Measurements from ENCODE around the gene PCDHA4. TPM values are rescaled to one million over a fixed set of nuclear protein-coding genes. Genes with fewer than 3 reads are reported as not detected.

The PCDHA4 gene
- total and polyA plus RNA-seq, 8 donors, result 0.08 to 2.6 (median 1.1) TPM; not detected in 2

DNA sequence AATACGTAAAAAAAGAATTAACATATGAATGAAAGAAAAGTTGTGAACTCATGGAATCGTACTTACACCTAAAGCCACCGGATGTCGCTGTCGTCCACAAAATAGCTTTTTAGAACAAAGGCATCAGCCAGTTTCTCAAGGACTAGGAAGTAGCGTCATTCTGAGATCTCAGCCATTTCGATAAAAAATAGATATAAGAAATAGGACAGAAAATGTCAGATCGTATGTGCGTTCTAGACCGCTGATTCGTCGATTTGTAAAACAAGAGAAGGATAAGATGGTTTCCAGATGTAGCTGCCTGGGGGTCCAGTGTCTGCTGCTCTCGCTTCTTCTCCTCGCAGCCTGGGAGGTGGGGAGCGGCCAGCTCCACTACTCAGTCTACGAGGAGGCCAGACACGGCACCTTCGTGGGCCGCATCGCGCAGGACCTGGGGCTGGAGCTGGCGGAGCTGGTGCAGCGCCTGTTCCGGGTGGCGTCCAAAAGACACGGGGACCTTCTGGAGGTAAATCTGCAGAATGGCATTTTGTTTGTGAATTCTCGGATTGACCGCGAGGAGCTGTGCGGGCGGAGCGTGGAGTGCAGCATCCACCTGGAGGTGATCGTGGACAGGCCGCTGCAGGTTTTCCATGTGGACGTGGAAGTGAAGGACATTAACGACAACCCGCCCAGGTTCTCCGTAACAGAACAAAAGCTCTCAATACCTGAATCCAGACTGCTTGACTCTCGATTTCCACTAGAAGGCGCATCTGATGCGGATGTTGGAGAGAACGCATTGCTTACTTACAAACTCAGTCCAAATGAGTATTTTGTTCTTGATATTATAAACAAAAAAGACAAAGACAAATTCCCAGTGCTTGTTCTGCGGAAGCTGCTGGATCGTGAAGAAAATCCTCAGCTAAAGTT is 49.2 kb downstream of the PCDHA4 start, which contains the start of gene PCDHA10:
Gene PCDHA10, plus strand, starts transcription at position 126 of the 903 bp plus-strand sequence. Its CDS starts 152 bp downstream, at position 278.
- H3K27me3 ChIP-seq, result peaks cover 0 to 52% (median 0%) of the 10 kb centered on the region in 3 donors
- peak within 1 kb of the TSS in 2 of 4 donors; percentile 1 to 18 for H3K4me3 ChIP-seq
- H3K27ac ChIP-seq, result no peak within 1 kb of the TSS
- H3K9me3 ChIP-seq, result peaks cover 9 to 61% (median 52%) of the 10 kb centered on the region in 4 donors
- 23 to 31% (median 24%) methylated on average over 36 to 44 of the region's 44 CpGs; no CpG with 5 or more reads in 1 of the 5 donors for whole genome bisulfite sequencing, 5 donors
- H3K36me3 ChIP-seq, result no peaks in the 10 kb centered on the region
- H3K4me1 ChIP-seq, result no peaks in the 10 kb centered on the region
- no peak for TF ChIP-seq CTCF (IDR thresholded peaks at IDR 0.05)
- no peak for TF ChIP-seq POLR2A (IDR thresholded peaks at IDR 0.05)
- TF ChIP-seq EP300 (IDR thresholded peaks at IDR 0.05), result no peak
- TF ChIP-seq POLR2AphosphoS5 (IDR thresholded peaks at IDR 0.05), result no peak
- peak in 1 of 2 donors; percentile 14 for DNase-seq
- intact Hi-C loops (cut with DNase I; ENCODE audit: low total_unique reads), result no loop called here

DNA sequence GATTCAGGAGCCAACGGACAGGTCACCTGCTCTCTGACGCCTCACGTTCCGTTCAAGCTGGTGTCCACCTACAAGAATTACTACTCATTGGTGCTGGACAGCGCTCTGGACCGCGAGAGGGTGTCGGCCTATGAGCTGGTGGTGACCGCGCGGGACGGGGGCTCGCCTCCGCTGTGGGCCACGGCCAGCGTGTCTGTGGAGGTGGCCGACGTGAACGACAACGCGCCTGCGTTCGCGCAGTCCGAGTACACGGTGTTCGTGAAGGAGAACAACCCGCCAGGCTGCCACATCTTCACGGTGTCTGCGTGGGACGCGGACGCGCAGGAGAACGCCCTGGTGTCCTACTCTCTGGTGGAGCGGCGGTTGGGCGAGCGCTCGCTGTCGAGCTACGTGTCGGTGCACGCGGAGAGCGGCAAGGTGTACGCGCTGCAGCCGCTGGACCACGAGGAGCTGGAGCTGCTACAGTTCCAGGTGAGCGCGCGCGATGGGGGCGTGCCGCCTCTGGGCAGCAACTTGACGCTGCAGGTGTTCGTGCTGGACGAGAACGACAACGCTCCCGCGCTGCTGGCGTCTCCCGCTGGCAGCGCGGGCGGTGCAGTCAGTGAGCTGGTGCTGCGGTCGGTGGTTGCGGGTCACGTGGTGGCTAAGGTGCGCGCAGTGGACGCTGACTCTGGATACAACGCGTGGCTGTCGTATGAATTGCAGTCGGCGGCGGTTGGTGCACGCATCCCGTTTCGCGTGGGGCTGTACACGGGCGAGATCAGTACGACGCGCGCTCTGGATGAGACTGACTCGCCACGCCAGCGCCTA is 50.5 kb downstream of the PCDHA4 start:
- no peak overlapping the region for H3K4me3 ChIP-seq
- H3K27ac ChIP-seq, result no peak overlapping the region
- peaks cover 0 to 60% (median 4%) of the 10 kb centered on the region in 3 donors for H3K27me3 ChIP-seq
- no peaks in the 10 kb centered on the region for H3K4me1 ChIP-seq
- DNase-seq, result no peak
- no peaks in the 10 kb centered on the region for H3K36me3 ChIP-seq
- 56 to 63% (median 60%) methylated on average over 64 to 94 of the region's 94 CpGs; no CpG with 5 or more reads in 1 of the 5 donors for WGBS, 5 donors
- TF ChIP-seq EP300 (IDR thresholded peaks at IDR 0.05), result no peak
- no peak for TF ChIP-seq POLR2AphosphoS5 (IDR thresholded peaks at IDR 0.05)
- TF ChIP-seq POLR2A (IDR thresholded peaks at IDR 0.05), result no peak
- no peak for TF ChIP-seq CTCF (IDR thresholded peaks at IDR 0.05)
- intact Hi-C loops (cut with DNase I; ENCODE audit: low total_unique reads), result no loop called here
- H3K9me3 ChIP-seq, result peaks cover 16 to 72% (median 62%) of the 10 kb centered on the region in 4 donors

- no peak overlapping the region for H3K27ac ChIP-seq
- H3K36me3 ChIP-seq, result no peaks in the 10 kb centered on the region
- no peaks in the 10 kb centered on the region for H3K4me1 ChIP-seq
- no peak for DNase-seq
- intact Hi-C loops (cut with DNase I; ENCODE audit: low total_unique reads), result no loop called here
- H3K27me3 ChIP-seq, result peaks cover 0 to 60% (median 4%) of the 10 kb centered on the region in 3 donors
- H3K9me3 ChIP-seq, result peaks cover 21 to 72% (median 64%) of the 10 kb centered on the region in 4 donors
- WGBS, 5 donors, result 58 to 74% (median 65%) methylated on average over 11 to 22 of the region's 22 CpGs; no CpG with 5 or more reads in 2 of the 5 donors
- no peak for TF ChIP-seq POLR2AphosphoS5 (IDR thresholded peaks at IDR 0.05)
- TF ChIP-seq POLR2A (IDR thresholded peaks at IDR 0.05), result no peak
- H3K4me3 ChIP-seq, result no peak overlapping the region
These were observed 51.0 kb downstream of the PCDHA4 start for GRCh38 chr5:140857987-140858240.

- peaks cover 0 to 35% (median 4%) of the 10 kb centered on the region in 3 donors for H3K27me3 ChIP-seq
- H3K36me3 ChIP-seq, result no peaks in the 10 kb centered on the region
- no peak for DNase-seq
- TF ChIP-seq POLR2AphosphoS5 (IDR thresholded peaks at IDR 0.05) (no peak), CTCF (IDR thresholded peaks at IDR 0.05) (no peak), EP300 (IDR thresholded peaks at IDR 0.05) (no peak)
- intact Hi-C loops (cut with DNase I; ENCODE audit: low total_unique reads), result no loop called here
- no peak overlapping the region for H3K4me3 ChIP-seq
- peaks cover 19 to 52% (median 39%) of the 10 kb centered on the region in 4 donors for H3K9me3 ChIP-seq
- WGBS, 5 donors, result 44 to 53% (median 47%) methylated on average over 64 to 76 of the region's 76 CpGs
- no peaks in the 10 kb centered on the region for H3K4me1 ChIP-seq
- no peak overlapping the region for H3K27ac ChIP-seq
These were observed 55.8 kb downstream of the PCDHA4 start for GRCh38 chr5:140862441-140863295.

Other genes with a start within 250 kb of the PCDHA4 start
- 10 to 100 TPM in 3 of 5 donors, 1 to 10 TPM in 1, not detected in 1; 1.8 to 26.8 (median 22.9) TPM for gene SRA1, start 249.6 kb upstream of the PCDHA4 start, total RNA-seq
- 10 to 100 TPM; 37.7 to 51.0 (median 39.7) TPM for gene SRA1, start 249.6 kb upstream of the PCDHA4 start, polyA plus RNA-seq
- gene APBB3, start 242.5 kb upstream of the PCDHA4 start, total RNA-seq, result 10 to 100 TPM in 3 of 5 donors, 1 to 10 TPM in 2; 5.4 to 40.8 (median 22.4) TPM
- 10 to 100 TPM in 2 of 3 donors, 1 to 10 TPM in 1; 9.8 to 29.8 (median 11.0) TPM for gene APBB3, start 242.5 kb upstream of the PCDHA4 start, polyA plus RNA-seq
- 10 to 100 TPM; 11.4 to 62.0 (median 43.0) TPM for gene SLC35A4, start 242.2 kb upstream of the PCDHA4 start, total RNA-seq
- 10 to 100 TPM; 30.4 to 47.7 (median 41.7) TPM for gene SLC35A4, start 242.2 kb upstream of the PCDHA4 start, polyA plus RNA-seq
- gene CD14, start 173.9 kb upstream of the PCDHA4 start, total RNA-seq, result 10 to 100 TPM in 4 of 5 donors, 1 to 10 TPM in 1; 8.5 to 99.8 (median 23.9) TPM
- 10 to 100 TPM; 17.0 to 45.6 (median 35.0) TPM for gene CD14, start 173.9 kb upstream of the PCDHA4 start, polyA plus RNA-seq
- gene TMCO6, start 167.6 kb upstream of the PCDHA4 start, total RNA-seq, result 10 to 100 TPM in 2 of 5 donors, 1 to 10 TPM in 3; 4.0 to 40.8 (median 7.0) TPM
- gene TMCO6, start 167.6 kb upstream of the PCDHA4 start, polyA plus RNA-seq, result 10 to 100 TPM in 1 of 3 donors, 1 to 10 TPM in 2; 6.8 to 15.5 (median 7.9) TPM
- 100 to 1,000 TPM in 1 of 5 donors, 10 to 100 TPM in 4; 28.6 to 171 (median 42.3) TPM for gene NDUFA2, start 159.4 kb upstream of the PCDHA4 start, total RNA-seq
- 100 to 1,000 TPM; 266 to 271 (median 271) TPM for gene NDUFA2, start 159.4 kb upstream of the PCDHA4 start, polyA plus RNA-seq
- 100 to 1,000 TPM in 1 of 5 donors, 10 to 100 TPM in 4; 69.4 to 155 (median 73.3) TPM for gene IK, start 159.2 kb upstream of the PCDHA4 start, total RNA-seq
- gene IK, start 159.2 kb upstream of the PCDHA4 start, polyA plus RNA-seq, result 10 to 100 TPM; 53.1 to 68.7 (median 61.4) TPM
- 10 to 100 TPM; 20.7 to 51.0 (median 31.0) TPM for gene WDR55, start 142.2 kb upstream of the PCDHA4 start, total RNA-seq
- gene WDR55, start 142.2 kb upstream of the PCDHA4 start, polyA plus RNA-seq, result 10 to 100 TPM; 13.8 to 19.6 (median 17.8) TPM
- 1 to 10 TPM in 2 of 5 donors, not detected in 3; 1.4 to 6.4 TPM for gene DND1, start 133.5 kb upstream of the PCDHA4 start, total RNA-seq
- gene DND1, start 133.5 kb upstream of the PCDHA4 start, polyA plus RNA-seq, result 1 to 10 TPM in 1 of 3 donors, under 1 TPM in 1, not detected in 1; 0.50 to 1.5 TPM
- gene HARS1, start 115.7 kb upstream of the PCDHA4 start, total RNA-seq, result 100 to 1,000 TPM in 1 of 5 donors, 10 to 100 TPM in 4; 22.9 to 117 (median 50.3) TPM
- gene HARS1, start 115.7 kb upstream of the PCDHA4 start, polyA plus RNA-seq, result 10 to 100 TPM; 46.1 to 53.4 (median 51.3) TPM
- gene HARS2, start 115.6 kb upstream of the PCDHA4 start, total RNA-seq, result 100 to 1,000 TPM in 1 of 5 donors, 10 to 100 TPM in 4; 37.5 to 155 (median 58.5) TPM
- gene HARS2, start 115.6 kb upstream of the PCDHA4 start, polyA plus RNA-seq, result 10 to 100 TPM; 13.1 to 17.9 (median 17.4) TPM
- 100 to 1,000 TPM in 1 of 5 donors, 10 to 100 TPM in 4; 30.7 to 143 (median 44.8) TPM for gene ZMAT2, start 106.6 kb upstream of the PCDHA4 start, total RNA-seq
- 10 to 100 TPM; 48.9 to 90.6 (median 58.2) TPM for gene ZMAT2, start 106.6 kb upstream of the PCDHA4 start, polyA plus RNA-seq
- under 1 TPM in 1 of 5 donors, not detected in 4; 0.37 TPM for gene PCDHA1, start 20.9 kb upstream of the PCDHA4 start, total RNA-seq
- not detected for gene PCDHA1, start 20.9 kb upstream of the PCDHA4 start, polyA plus RNA-seq
- 1 to 10 TPM in 1 of 5 donors, under 1 TPM in 1, not detected in 3; 0.55 to 1.7 TPM for gene PCDHA2, start 12.2 kb upstream of the PCDHA4 start, total RNA-seq
- gene PCDHA2, start 12.2 kb upstream of the PCDHA4 start, polyA plus RNA-seq, result not detected
- gene PCDHA3, start 6.0 kb upstream of the PCDHA4 start, total RNA-seq, result 1 to 10 TPM in 1 of 5 donors, under 1 TPM in 2, not detected in 2; under 0.01 to 1.2 (median 0.55) TPM
- under 1 TPM in 2 of 3 donors, not detected in 1; 0.06 to 0.08 TPM for gene PCDHA3, start 6.0 kb upstream of the PCDHA4 start, polyA plus RNA-seq
- gene PCDHA5, start 14.5 kb downstream of the PCDHA4 start, total RNA-seq, result 10 to 100 TPM in 1 of 5 donors, not detected in 4; 21.9 TPM
- under 1 TPM in 2 of 3 donors, not detected in 1; 0.12 to 0.13 TPM for gene PCDHA5, start 14.5 kb downstream of the PCDHA4 start, polyA plus RNA-seq
- 1 to 10 TPM in 1 of 5 donors, under 1 TPM in 2, not detected in 2; 0.14 to 1.2 (median 0.18) TPM for gene PCDHA6, start 20.9 kb downstream of the PCDHA4 start, total RNA-seq
- gene PCDHA6, start 20.9 kb downstream of the PCDHA4 start, polyA plus RNA-seq, result under 1 TPM in 2 of 3 donors, not detected in 1; 0.06 to 0.31 TPM
- gene PCDHA7, start 27.2 kb downstream of the PCDHA4 start, total RNA-seq, result 1 to 10 TPM in 1 of 5 donors, under 1 TPM in 1, not detected in 3; 0.92 to 1.4 TPM
- gene PCDHA7, start 27.2 kb downstream of the PCDHA4 start, polyA plus RNA-seq, result under 1 TPM in 1 of 3 donors, not detected in 2; 0.18 TPM
- gene PCDHA8, start 34.1 kb downstream of the PCDHA4 start, total RNA-seq, result under 1 TPM in 2 of 5 donors, not detected in 3; 0.18 to 0.29 TPM
- gene PCDHA8, start 34.1 kb downstream of the PCDHA4 start, polyA plus RNA-seq, result not detected
- gene PCDHA9, start 41.3 kb downstream of the PCDHA4 start, total RNA-seq, result 1 to 10 TPM in 1 of 5 donors, under 1 TPM in 2, not detected in 2; 0.45 to 3.3 (median 0.73) TPM
- gene PCDHA9, start 41.3 kb downstream of the PCDHA4 start, polyA plus RNA-seq, result under 1 TPM in 1 of 3 donors, not detected in 2; 0.03 TPM
- gene PCDHA10, start 48.8 kb downstream of the PCDHA4 start, total RNA-seq, result 10 to 100 TPM in 2 of 5 donors, 1 to 10 TPM in 1, under 1 TPM in 2; under 0.01 to 26.3 (median 2.0) TPM
- gene PCDHA10, start 48.8 kb downstream of the PCDHA4 start, polyA plus RNA-seq, result under 1 TPM in 2 of 3 donors, not detected in 1; 0.03 to 0.12 TPM
- gene PCDHA11, start 61.9 kb downstream of the PCDHA4 start, total RNA-seq, result 1 to 10 TPM in 1 of 5 donors, under 1 TPM in 1, not detected in 3; 0.45 to 1.1 TPM
- gene PCDHA11, start 61.9 kb downstream of the PCDHA4 start, polyA plus RNA-seq, result under 1 TPM in 2 of 3 donors, not detected in 1; 0.03 to 0.19 TPM
- gene PCDHA12, start 68.2 kb downstream of the PCDHA4 start, total RNA-seq, result 1 to 10 TPM in 1 of 5 donors, under 1 TPM in 1, not detected in 3; 0.55 to 2.2 TPM
- under 1 TPM in 1 of 3 donors, not detected in 2; 0.05 TPM for gene PCDHA12, start 68.2 kb downstream of the PCDHA4 start, polyA plus RNA-seq
- gene PCDHA13, start 75.1 kb downstream of the PCDHA4 start, total RNA-seq, result 1 to 10 TPM in 2 of 5 donors, under 1 TPM in 2, not detected in 1; 0.14 to 4.3 (median 1.2) TPM
- gene PCDHA13, start 75.1 kb downstream of the PCDHA4 start, polyA plus RNA-seq, result under 1 TPM in 1 of 3 donors, not detected in 2; 0.61 TPM
- gene PCDHAC1, start 119.2 kb downstream of the PCDHA4 start, total RNA-seq, result under 1 TPM in 1 of 5 donors, not detected in 4; 0.55 TPM
- gene PCDHAC1, start 119.2 kb downstream of the PCDHA4 start, polyA plus RNA-seq, result under 1 TPM in 2 of 3 donors, not detected in 1; 0.03 to 0.15 TPM
- 1 to 10 TPM in 2 of 5 donors, under 1 TPM in 1, not detected in 2; 0.58 to 4.2 (median 2.6) TPM for gene PCDHAC2, start 159.4 kb downstream of the PCDHA4 start, total RNA-seq
- gene PCDHAC2, start 159.4 kb downstream of the PCDHA4 start, polyA plus RNA-seq, result under 1 TPM in 2 of 3 donors, not detected in 1; 0.05 to 0.19 TPM
- gene PCDHB1, start 244.3 kb downstream of the PCDHA4 start, total RNA-seq, result under 1 TPM in 2 of 5 donors, not detected in 3; under 0.01 to 0.37 TPM
- gene PCDHB1, start 244.3 kb downstream of the PCDHA4 start, polyA plus RNA-seq, result under 1 TPM in 1 of 3 donors, not detected in 2; 0.03 TPM